Neural progenitor cell (in vitro differentiated cells): Measurements from ENCODE around the gene APEH.

Experiments
- CTCF ChIP-seq: fragments of 200-600 bp; sonication (generic); IDR thresholded peaks from 2 replicates; pipeline ENCODE4 v1.5.1; 2017; ENCODE audit warnings: antibody characterized with exemption, mild to moderate bottlenecking
- EZH2 ChIP-seq: fragments of 200-600 bp; sonication (generic); IDR thresholded peaks from 2 replicates; pipeline ENCODE4 v1.6.1; 2017; ENCODE audit warnings: antibody characterized with exemption, mild to moderate bottlenecking, moderate library complexity
- EZH2phosphoT487 ChIP-seq: fragments of 200-600 bp; sonication (generic); IDR thresholded peaks from 2 replicates; pipeline ENCODE4 v1.6.1; 2017; ENCODE audit warnings: antibody characterized with exemption

- TF ChIP-seq CTCF: peak; percentile 34
- no peak for TF ChIP-seq EZH2
- no peak for TF ChIP-seq EZH2phosphoT487
Measured at GRCh38 chr3:49689046-49689907, 15.1 kb downstream of the APEH start, which contains the start of the genes MST1 and RNF123.
